K562 (cell line): Measurements from ENCODE around the gene KIAA0513. TPM values are rescaled to one million over a fixed set of nuclear protein-coding genes. Genes with fewer than 3 reads are reported as not detected.

ENCODE experiments used
- BHLHE40 ChIP-seq: IDR thresholded peaks from 2 replicates; pipeline ENCODE4 v1.6.1; 2011; ENCODE audit warnings: low read length, improper control_type of control experiment
- HMGXB4 ChIP-seq: sonication (generic); formaldehyde crosslinking; IDR thresholded peaks from 2 replicates; pipeline ENCODE4 v1.8.1; 2023; ENCODE audit warnings: mild to moderate bottlenecking, missing genetic modification reagents
- PKNOX1 ChIP-seq: fragments of 450-650 bp; IDR thresholded peaks from 2 replicates; pipeline ENCODE4 v1.6.1; 2016
- RBFOX2 ChIP-seq: fragments of 200-400 bp; formaldehyde crosslinking; IDR thresholded peaks from 2 replicates; pipeline ENCODE4 v1.6.1; 2017; ENCODE audit warnings: low read depth, mild to moderate bottlenecking, low read length, moderate library complexity
- TOE1 ChIP-seq, 2 experiments: fragments of 450-650 bp in 1 of 2; sonication (generic) in 1 of 2; formaldehyde crosslinking in 1 of 2; IDR thresholded peaks; 2 replicates each; pipeline versions ENCODE4 v1.7.1 to v1.8.0; 2016 to 2022; ENCODE audit warnings: borderline replicate concordance in 2 of 2, mild to moderate bottlenecking in 2 of 2, antibody characterized with exemption in 1 of 2, inconsistent platforms in 1 of 2, low read depth in 1 of 2, missing genetic modification reagents in 1 of 2, moderate library complexity in 1 of 2
- YBX1 ChIP-seq: fragments of 450-650 bp; IDR thresholded peaks from 2 replicates; pipeline ENCODE4 v1.7.1; 2016; ENCODE audit warnings: mild to moderate bottlenecking
- ZNF134 ChIP-seq: fragments of 250-450 bp; sonication (Bioruptor Pico); conservative IDR thresholded peaks from 2 replicates; pipeline ENCODE4 v1.4.0; 2020
- ZNF655 ChIP-seq: fragments of 250-450 bp; sonication (Bioruptor Pico); IDR thresholded peaks from 2 replicates; pipeline ENCODE4 v1.5.0; 2021
- polyA plus RNA-seq, 8 experiments: library from polyadenylated mRNA; depleted of rRNA in 4 of 8; stranded (reverse) in 5 of 8; unstranded in 3 of 8; fragments of >200 nt; fragmentation: Nextera tagmentation in 2 of 8; fragmentation: Illumina TruSeq in 1 of 8; extraction: Ambion mirVana in 2 of 8; extraction: Trizol in 1 of 8; gene quantifications; 2 replicates each; pipeline versions ENCODE4 v1.2.1 to v1.2.3, GENCODE V29; 2011 to 2014; ENCODE audit warnings: inconsistent platforms in 1 of 8, missing spikeins in 1 of 8
- total RNA-seq, 7 experiments: library from RNA; depleted of rRNA in 6 of 7; stranded (reverse); fragments of >200 nt in 6 of 7; fragmentation: Illumina TruSeq in 2 of 7; extraction: Trizol in 2 of 7; gene quantifications; 2 replicates each; pipeline versions ENCODE4 v1.2.1 to v1.2.3, GENCODE V29; 2011 to 2021; ENCODE audit warnings: low replicate concordance in 1 of 7

Gene KIAA0513
- total and polyA plus RNA-seq, 9 of the 15 experiments (the other 6 are each of a cell fraction or from before 2014, with no cell fraction given): 0.18 to 13.7 (median 10.2) TPM

GRCh38 chr16:85017633-85018032, 10.0 kb upstream of the KIAA0513 start (continued):
- TF ChIP-seq TOE1 (IDR thresholded peaks at IDR 0.05; ENCODE audit: borderline replicate concordance): no peak
- TF ChIP-seq TOE1 (CRISPR knock-in tag; IDR thresholded peaks at IDR 0.05; ENCODE audit: borderline replicate concordance, low read depth): no peak
- TF ChIP-seq YBX1: no peak
- no peak for TF ChIP-seq RBFOX2
- TF ChIP-seq ZNF655 (CRISPR knock-in tag): no peak
- TF ChIP-seq PKNOX1: peak; percentile 48; the same call in 1 of the 2 replicates
- TF ChIP-seq HMGXB4 (CRISPR knock-in tag): no peak
- 0 out of 2 replicates have a peak, but pooled peaks have one; percentile 17 for TF ChIP-seq BHLHE40
- TF ChIP-seq ZNF134 (CRISPR knock-in tag): no peak
